AG09309 (cell line): ENCODE results near the gene LAMA4.

ENCODE experiments used
- DNase-seq: peaks from one replicate; pipeline ENCODE4 v3.0.0-alpha.2; 2010; ENCODE audit warnings: low read depth
- H3K4me3 ChIP-seq: 2 replicates; pipeline ENCODE4 v1.5.1; 2011; ENCODE audit warnings: mild to moderate bottlenecking, low read depth, low read length, moderate library complexity; ENCODE audit not compliant: control insufficient read depth
- TF ChIP-seq, protein P1 (sequence below): IDR thresholded peaks from 2 replicates; pipeline ENCODE4 v1.5.1; 2011; ENCODE audit warnings: mild to moderate bottlenecking, low read depth, low read length, inconsistent platforms; ENCODE audit not compliant: insufficient read depth, control insufficient read depth; ENCODE audit errors: missing control alignments

The LAMA4 gene

DNA sequence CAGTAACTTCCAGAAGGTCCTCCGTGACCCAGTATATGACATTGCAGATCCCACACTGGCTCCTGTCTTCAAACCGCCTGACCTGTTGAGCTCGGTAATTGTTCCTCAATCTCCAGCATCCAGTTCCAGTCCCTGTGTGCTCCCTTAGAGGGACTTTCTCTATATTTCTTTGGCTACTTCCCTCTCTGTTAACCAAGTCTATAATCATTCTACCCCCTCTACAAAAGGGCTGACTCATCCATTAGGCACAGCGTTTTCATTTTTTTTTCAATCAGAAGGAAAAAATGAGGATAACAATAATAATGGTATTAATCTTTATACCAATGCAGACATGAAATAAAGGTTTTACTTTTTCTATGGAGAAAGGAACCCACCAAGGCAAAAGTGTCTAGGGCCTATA, 97.7 kb downstream of the LAMA4 start:
- TF ChIP-seq, protein P1, sequence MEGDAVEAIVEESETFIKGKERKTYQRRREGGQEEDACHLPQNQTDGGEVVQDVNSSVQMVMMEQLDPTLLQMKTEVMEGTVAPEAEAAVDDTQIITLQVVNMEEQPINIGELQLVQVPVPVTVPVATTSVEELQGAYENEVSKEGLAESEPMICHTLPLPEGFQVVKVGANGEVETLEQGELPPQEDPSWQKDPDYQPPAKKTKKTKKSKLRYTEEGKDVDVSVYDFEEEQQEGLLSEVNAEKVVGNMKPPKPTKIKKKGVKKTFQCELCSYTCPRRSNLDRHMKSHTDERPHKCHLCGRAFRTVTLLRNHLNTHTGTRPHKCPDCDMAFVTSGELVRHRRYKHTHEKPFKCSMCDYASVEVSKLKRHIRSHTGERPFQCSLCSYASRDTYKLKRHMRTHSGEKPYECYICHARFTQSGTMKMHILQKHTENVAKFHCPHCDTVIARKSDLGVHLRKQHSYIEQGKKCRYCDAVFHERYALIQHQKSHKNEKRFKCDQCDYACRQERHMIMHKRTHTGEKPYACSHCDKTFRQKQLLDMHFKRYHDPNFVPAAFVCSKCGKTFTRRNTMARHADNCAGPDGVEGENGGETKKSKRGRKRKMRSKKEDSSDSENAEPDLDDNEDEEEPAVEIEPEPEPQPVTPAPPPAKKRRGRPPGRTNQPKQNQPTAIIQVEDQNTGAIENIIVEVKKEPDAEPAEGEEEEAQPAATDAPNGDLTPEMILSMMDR: no peak
- DNase-seq: no peak
- H3K4me3 ChIP-seq: no peak overlapping the region

DNA sequence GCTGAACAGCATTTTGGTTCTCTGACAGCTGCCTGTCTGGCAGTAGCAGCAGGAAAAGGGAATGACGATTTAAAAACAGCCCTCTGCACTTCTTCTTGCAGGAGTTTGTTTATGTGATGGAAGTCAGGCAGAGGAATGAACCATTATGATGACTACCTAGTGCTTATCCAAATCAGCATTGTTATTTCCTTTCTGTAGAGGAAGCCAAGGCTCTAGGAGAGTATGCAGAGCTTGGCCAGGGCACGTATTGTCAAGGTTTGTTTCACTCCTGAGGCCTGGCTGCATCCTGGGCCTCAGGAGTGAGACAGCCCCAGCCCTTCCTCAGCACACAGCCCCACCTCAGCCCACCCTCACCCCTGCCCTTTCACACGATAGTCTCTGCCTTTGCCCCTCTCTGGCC, 98.5 kb downstream of the LAMA4 start:
- DNase-seq: no peak
- TF ChIP-seq, protein P1: no peak

DNA sequence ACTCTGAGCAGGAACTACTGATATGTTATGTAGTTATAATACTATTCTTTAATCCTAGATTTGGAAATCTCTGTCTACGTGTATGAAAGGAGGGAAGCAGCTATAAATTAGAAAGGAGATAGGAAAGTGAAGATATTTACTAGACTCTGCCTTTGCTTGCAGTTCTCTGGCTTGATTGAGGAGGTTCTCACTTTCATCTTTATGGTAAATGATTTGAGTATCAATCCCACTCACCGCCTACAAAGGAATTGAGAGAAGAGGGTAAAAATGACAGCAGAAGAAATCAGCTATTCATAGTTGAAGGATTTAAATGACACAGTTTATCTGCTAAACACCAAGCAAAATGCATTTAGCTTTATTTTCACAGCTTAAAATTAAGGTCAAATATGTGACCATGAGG, 99.7 kb downstream of the LAMA4 start:
- no peak overlapping the region for H3K4me3 ChIP-seq
- no peak for DNase-seq
- TF ChIP-seq, protein P1: no peak

More for the DNA sequence above, 98.5 kb downstream of the LAMA4 start:
- H3K4me3 ChIP-seq: no peak overlapping the region

DNA sequence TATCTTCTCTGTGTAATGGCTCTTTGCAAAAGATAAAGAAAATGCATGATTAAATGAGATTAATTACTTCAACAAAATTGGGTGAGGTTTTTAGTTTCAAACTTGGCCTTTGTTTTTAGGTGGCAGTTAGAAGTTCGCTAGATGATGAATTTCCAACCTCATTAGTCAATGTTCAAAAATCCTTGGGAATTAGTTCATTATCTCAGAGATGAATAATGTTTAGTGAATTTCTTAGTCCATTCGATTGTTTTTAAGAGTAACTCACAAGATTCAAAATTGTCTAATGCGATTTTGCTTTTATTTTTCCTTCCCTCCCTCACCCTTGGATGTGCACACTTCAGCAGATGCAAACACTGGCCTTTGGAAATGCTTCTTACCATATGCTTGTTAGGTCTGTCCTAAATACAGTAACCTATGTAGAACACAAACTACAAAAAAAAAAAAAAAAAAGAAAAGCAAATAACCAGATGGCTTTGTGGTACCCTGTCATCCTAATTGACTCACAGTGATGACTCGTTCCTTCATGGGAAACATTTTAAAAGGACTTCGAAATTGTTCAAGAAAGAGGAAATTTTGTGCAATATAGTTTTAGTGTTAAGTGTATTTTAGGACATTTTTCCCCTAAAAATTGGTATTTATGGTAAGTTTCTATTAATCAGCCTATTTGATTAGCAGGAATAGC, 100.3 kb downstream of the LAMA4 start:
- no peak overlapping the region for H3K4me3 ChIP-seq
- no peak for DNase-seq
- TF ChIP-seq, protein P1: no peak

DNA sequence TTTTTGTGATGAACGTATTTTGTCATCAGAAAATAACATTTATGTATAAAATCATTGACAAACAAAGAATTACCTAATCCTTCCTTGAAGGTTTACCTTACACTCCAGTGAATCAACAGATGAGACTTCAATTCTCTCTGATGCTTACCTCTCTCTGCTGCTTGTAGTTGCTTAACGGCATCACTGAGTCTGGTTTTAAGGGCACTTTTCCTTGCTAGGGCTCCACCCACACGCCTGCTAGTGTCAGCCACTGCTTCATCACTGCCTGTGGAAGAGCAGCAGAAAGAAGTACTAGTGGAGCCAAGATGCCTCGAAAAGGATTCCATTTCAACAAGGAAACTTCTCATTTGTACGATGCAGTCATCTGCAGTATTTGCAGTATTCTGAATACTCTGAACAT, 104.0 kb downstream of the LAMA4 start:
- no peak overlapping the region for H3K4me3 ChIP-seq
- TF ChIP-seq, protein P1: no peak
- no peak for DNase-seq

DNA sequence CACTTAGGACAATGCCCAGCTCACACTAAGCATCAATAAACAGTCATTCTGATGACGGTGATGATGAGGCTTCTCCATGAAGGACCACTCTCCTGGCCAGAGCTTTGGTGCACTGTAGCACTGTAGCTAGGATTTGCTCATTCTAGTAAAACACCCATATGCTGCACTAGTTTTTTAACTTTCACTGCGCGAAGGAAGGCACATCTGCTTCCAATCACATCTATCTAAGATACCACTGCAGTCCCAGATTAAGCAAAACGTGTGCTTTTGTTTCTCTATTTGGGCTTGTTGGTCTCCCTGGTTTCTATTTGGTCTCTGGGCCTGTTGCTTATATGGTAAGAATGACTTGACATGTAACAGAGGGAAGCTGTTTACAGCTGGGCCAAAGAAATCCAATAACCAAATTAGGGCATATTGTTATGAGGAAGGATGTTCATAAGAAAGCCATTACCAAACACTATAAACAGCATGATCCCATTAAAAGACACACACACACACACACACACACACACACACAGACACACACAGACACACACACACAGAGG, 104.6 kb downstream of the LAMA4 start:
- TF ChIP-seq, protein P1: no peak
- DNase-seq: peak; percentile 90
- no peak overlapping the region for H3K4me3 ChIP-seq
